SK-N-SH treated with all-trans-retinoic acid at 6 μM for 48 hours (cell line): Measurements from ENCODE around the gene KBTBD3.
A peak's percentile ranks its signal among the peaks of the same experiment; 100 is the strongest.

ENCODE experiments used
- ATAC-seq: fragments of 200-7000 bp; cut with Tn5 transposase; 3 replicates; pipeline ENCODE4 v1.9.1; 2020; ENCODE audit warnings: mild to moderate bottlenecking, moderate library complexity
- ARNTL ChIP-seq: fragments of 450-650 bp; formaldehyde crosslinking; IDR thresholded peaks from 2 replicates; pipeline ENCODE4 v1.5.0; 2020; ENCODE audit warnings: low read depth, mild to moderate bottlenecking, moderate library complexity, borderline replicate concordance
- BACH2 ChIP-seq: fragments of 250-450 bp; sonication (Bioruptor Pico); IDR thresholded peaks from 2 replicates; pipeline ENCODE4 v1.9.0; 2021; ENCODE audit warnings: mild to moderate bottlenecking, borderline replicate concordance
- CSDC2 ChIP-seq: fragments of 250-450 bp; sonication (Bioruptor Pico); IDR thresholded peaks from 2 replicates; pipeline ENCODE4 v1.5.0; 2020; ENCODE audit warnings: mild to moderate bottlenecking, moderate library complexity
- ESRRG ChIP-seq: fragments of 250-450 bp; sonication (Bioruptor Pico); IDR thresholded peaks from 2 replicates; pipeline ENCODE4 v1.6.1; 2021; ENCODE audit warnings: mild to moderate bottlenecking
- GLIS3 ChIP-seq: fragments of 250-450 bp; sonication (Bioruptor Pico); IDR thresholded peaks from 2 replicates; pipeline ENCODE4 v1.5.0; 2020; ENCODE audit warnings: mild to moderate bottlenecking, moderate library complexity
- ISL1 ChIP-seq: fragments of 250-450 bp; sonication (Bioruptor Pico); IDR thresholded peaks from 2 replicates; pipeline ENCODE4 v2.1.2; 2022; ENCODE audit warnings: mild to moderate bottlenecking, moderate library complexity
- OSR1 ChIP-seq: fragments of 250-450 bp; sonication (Bioruptor Pico); IDR thresholded peaks from 2 replicates; pipeline ENCODE4 v1.8.0; 2022; ENCODE audit warnings: moderate library complexity, mild to moderate bottlenecking, inconsistent platforms
- PPARA ChIP-seq: fragments of 250-450 bp; sonication (Bioruptor Pico); IDR thresholded peaks from 2 replicates; pipeline ENCODE4 v1.5.0; 2020; ENCODE audit warnings: mild to moderate bottlenecking, borderline replicate concordance
- RARB ChIP-seq: fragments of 250-450 bp; sonication (Bioruptor Pico); IDR thresholded peaks from 2 replicates; pipeline ENCODE4 v1.8.0; 2021; ENCODE audit warnings: mild to moderate bottlenecking, moderate library complexity
- SNAI2 ChIP-seq: fragments of 250-450 bp; sonication (Bioruptor Pico); IDR thresholded peaks from 2 replicates; pipeline ENCODE4 v1.5.0; 2020; ENCODE audit warnings: mild to moderate bottlenecking, moderate library complexity
- TOX ChIP-seq: fragments of 250-450 bp; sonication (Bioruptor Pico); IDR thresholded peaks from 2 replicates; pipeline ENCODE4 v1.8.0; 2021; ENCODE audit warnings: mild to moderate bottlenecking, moderate library complexity, borderline replicate concordance
- ZC3H10 ChIP-seq: fragments of 250-450 bp; sonication (Bioruptor Pico); IDR thresholded peaks from 2 replicates; pipeline ENCODE4 v1.5.1; 2021; ENCODE audit warnings: mild to moderate bottlenecking, moderate library complexity
- ZFP3 ChIP-seq: fragments of 250-450 bp; sonication (Bioruptor Pico); IDR thresholded peaks from 2 replicates; pipeline ENCODE4 v1.5.0; 2020; ENCODE audit warnings: mild to moderate bottlenecking, moderate library complexity
- ZFP30 ChIP-seq: fragments of 450-650 bp; formaldehyde crosslinking; IDR thresholded peaks from 2 replicates; pipeline ENCODE4 v1.5.0; 2022; ENCODE audit warnings: mild to moderate bottlenecking, moderate library complexity
- ZNF70 ChIP-seq: fragments of 450-650 bp; formaldehyde crosslinking; IDR thresholded peaks from 2 replicates; pipeline ENCODE4 v1.5.0; 2020; ENCODE audit warnings: mild to moderate bottlenecking, moderate library complexity
- ZNF8 ChIP-seq: fragments of 450-650 bp; formaldehyde crosslinking; IDR thresholded peaks from 2 replicates; pipeline ENCODE4 v1.5.0; 2020; ENCODE audit warnings: mild to moderate bottlenecking, moderate library complexity
- TF ChIP-seq, protein P1 (sequence below): fragments of 250-450 bp; sonication (Bioruptor Pico); IDR thresholded peaks from 2 replicates; pipeline ENCODE4 v1.5.0; 2020; ENCODE audit warnings: mild to moderate bottlenecking, moderate library complexity
- TF ChIP-seq, protein P2 (sequence below): fragments of 250-450 bp; sonication (Bioruptor Pico); IDR thresholded peaks from 2 replicates; pipeline ENCODE4 v1.5.1; 2021; ENCODE audit warnings: mild to moderate bottlenecking, moderate library complexity
- TF ChIP-seq, protein P3 (sequence below): fragments of 250-450 bp; sonication (Bioruptor Pico); IDR thresholded peaks from 2 replicates; pipeline ENCODE4 v1.8.0; 2020; ENCODE audit warnings: mild to moderate bottlenecking, moderate library complexity, borderline replicate concordance
- TF ChIP-seq, protein P4 (sequence below): fragments of 250-450 bp; sonication (Bioruptor Pico); IDR thresholded peaks from 2 replicates; pipeline ENCODE4 v1.5.1; 2020; ENCODE audit warnings: low read depth, mild to moderate bottlenecking, moderate library complexity

KBTBD3 gene

DNA sequence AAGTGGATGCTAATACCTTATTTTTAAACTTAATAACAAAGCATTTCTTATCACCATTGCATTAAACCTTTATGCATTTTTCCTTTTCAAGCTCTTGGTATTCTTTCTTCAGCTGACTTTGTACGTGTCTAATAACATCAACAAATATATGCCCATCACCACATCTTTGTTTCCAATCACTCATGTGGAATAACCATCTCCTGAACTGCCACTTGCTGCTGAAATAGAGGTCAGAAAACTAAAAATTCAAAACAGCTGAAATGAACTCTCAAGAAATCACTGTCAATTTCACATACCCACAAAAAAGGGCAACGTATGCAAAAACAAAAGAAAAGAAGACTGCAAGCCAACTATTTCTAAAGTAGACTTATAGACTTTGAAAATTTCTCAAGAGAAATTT is 62.5 kb downstream of the KBTBD3 start:
- TF ChIP-seq GLIS3 (CRISPR knock-in tag) (no peak), OSR1 (CRISPR knock-in tag) (no peak), SNAI2 (no peak), TOX (CRISPR knock-in tag) (no peak), ZNF70 (no peak), ESRRG (CRISPR knock-in tag) (no peak), BACH2 (CRISPR knock-in tag) (no peak)
- ATAC-seq = no peak

DNA sequence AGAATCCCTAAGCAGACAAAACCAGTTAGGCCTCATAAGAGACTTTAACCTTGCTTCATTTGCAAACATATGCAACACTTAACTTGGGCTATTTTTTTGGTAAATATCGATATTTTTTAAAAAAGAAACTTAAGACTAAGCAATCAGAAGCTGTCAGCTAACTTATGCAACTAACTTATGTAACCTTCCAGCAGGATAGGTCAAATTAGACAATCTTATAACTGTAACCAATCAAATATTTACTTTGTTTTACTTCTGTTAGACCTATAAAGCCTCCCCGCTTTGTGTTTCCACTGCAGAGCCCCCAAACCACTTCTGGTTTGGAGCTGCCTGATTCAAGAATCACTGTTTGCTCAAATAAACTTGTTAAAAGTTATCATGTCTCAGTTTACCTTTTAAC is 63.1 kb downstream of the KBTBD3 start:
- ATAC-seq = no peak
- no peak for TF ChIP-seq BACH2 (CRISPR knock-in tag)
- TF ChIP-seq, protein P1, sequence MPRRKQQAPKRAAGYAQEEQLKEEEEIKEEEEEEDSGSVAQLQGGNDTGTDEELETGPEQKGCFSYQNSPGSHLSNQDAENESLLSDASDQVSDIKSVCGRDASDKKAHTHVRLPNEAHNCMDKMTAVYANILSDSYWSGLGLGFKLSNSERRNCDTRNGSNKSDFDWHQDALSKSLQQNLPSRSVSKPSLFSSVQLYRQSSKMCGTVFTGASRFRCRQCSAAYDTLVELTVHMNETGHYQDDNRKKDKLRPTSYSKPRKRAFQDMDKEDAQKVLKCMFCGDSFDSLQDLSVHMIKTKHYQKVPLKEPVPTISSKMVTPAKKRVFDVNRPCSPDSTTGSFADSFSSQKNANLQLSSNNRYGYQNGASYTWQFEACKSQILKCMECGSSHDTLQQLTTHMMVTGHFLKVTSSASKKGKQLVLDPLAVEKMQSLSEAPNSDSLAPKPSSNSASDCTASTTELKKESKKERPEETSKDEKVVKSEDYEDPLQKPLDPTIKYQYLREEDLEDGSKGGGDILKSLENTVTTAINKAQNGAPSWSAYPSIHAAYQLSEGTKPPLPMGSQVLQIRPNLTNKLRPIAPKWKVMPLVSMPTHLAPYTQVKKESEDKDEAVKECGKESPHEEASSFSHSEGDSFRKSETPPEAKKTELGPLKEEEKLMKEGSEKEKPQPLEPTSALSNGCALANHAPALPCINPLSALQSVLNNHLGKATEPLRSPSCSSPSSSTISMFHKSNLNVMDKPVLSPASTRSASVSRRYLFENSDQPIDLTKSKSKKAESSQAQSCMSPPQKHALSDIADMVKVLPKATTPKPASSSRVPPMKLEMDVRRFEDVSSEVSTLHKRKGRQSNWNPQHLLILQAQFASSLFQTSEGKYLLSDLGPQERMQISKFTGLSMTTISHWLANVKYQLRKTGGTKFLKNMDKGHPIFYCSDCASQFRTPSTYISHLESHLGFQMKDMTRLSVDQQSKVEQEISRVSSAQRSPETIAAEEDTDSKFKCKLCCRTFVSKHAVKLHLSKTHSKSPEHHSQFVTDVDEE = no peak
- TF ChIP-seq CSDC2 (CRISPR knock-in tag) = no peak
- TF ChIP-seq ESRRG (CRISPR knock-in tag) = no peak
- TF ChIP-seq, protein P2, sequence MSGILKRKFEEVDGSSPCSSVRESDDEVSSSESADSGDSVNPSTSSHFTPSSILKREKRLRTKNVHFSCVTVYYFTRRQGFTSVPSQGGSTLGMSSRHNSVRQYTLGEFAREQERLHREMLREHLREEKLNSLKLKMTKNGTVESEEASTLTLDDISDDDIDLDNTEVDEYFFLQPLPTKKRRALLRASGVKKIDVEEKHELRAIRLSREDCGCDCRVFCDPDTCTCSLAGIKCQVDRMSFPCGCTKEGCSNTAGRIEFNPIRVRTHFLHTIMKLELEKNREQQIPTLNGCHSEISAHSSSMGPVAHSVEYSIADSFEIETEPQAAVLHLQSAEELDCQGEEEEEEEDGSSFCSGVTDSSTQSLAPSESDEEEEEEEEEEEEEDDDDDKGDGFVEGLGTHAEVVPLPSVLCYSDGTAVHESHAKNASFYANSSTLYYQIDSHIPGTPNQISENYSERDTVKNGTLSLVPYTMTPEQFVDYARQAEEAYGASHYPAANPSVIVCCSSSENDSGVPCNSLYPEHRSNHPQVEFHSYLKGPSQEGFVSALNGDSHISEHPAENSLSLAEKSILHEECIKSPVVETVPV (CRISPR knock-in tag) = no peak
- no peak for TF ChIP-seq RARB (CRISPR knock-in tag)
- TF ChIP-seq SNAI2 = no peak
- TF ChIP-seq PPARA (CRISPR knock-in tag) = no peak
- TF ChIP-seq ZNF8 (CRISPR knock-in tag) = no peak
- no peak for TF ChIP-seq ARNTL
- TF ChIP-seq OSR1 (CRISPR knock-in tag) = no peak
- TF ChIP-seq, protein P3, sequence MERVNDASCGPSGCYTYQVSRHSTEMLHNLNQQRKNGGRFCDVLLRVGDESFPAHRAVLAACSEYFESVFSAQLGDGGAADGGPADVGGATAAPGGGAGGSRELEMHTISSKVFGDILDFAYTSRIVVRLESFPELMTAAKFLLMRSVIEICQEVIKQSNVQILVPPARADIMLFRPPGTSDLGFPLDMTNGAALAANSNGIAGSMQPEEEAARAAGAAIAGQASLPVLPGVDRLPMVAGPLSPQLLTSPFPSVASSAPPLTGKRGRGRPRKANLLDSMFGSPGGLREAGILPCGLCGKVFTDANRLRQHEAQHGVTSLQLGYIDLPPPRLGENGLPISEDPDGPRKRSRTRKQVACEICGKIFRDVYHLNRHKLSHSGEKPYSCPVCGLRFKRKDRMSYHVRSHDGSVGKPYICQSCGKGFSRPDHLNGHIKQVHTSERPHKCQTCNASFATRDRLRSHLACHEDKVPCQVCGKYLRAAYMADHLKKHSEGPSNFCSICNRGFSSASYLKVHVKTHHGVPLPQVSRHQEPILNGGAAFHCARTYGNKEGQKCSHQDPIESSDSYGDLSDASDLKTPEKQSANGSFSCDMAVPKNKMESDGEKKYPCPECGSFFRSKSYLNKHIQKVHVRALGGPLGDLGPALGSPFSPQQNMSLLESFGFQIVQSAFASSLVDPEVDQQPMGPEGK (CRISPR knock-in tag) = no peak
- no peak for TF ChIP-seq ZFP30 (CRISPR knock-in tag)

DNA sequence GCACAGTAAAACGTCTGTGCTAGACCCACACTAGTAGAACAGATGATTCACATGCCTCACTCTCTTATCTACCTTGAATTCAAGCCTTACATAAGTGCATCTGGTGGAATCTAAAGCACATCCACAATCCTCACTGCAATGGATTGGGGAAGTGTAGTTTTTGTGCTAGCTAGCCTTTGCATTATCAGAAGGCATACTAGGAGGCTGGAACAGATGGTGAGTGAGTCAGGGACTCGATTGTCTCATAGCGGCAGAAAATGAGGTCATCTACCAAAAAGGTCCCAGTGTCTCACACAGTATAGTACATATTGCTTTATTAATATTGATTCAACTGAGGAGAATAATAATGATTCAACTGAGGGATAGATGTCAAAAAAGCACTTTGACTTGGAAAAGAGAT is 64.4 kb downstream of the KBTBD3 start:
- peak; percentile 97 for ATAC-seq
- TF ChIP-seq OSR1 (CRISPR knock-in tag) = no peak
- no peak for TF ChIP-seq SNAI2
- TF ChIP-seq ISL1 (CRISPR knock-in tag) = peak; percentile 64
- TF ChIP-seq ZNF8 (CRISPR knock-in tag) = no peak
- no peak for TF ChIP-seq ZC3H10 (CRISPR knock-in tag)
- TF ChIP-seq ZFP30 (CRISPR knock-in tag) = no peak
- TF ChIP-seq, protein P4, sequence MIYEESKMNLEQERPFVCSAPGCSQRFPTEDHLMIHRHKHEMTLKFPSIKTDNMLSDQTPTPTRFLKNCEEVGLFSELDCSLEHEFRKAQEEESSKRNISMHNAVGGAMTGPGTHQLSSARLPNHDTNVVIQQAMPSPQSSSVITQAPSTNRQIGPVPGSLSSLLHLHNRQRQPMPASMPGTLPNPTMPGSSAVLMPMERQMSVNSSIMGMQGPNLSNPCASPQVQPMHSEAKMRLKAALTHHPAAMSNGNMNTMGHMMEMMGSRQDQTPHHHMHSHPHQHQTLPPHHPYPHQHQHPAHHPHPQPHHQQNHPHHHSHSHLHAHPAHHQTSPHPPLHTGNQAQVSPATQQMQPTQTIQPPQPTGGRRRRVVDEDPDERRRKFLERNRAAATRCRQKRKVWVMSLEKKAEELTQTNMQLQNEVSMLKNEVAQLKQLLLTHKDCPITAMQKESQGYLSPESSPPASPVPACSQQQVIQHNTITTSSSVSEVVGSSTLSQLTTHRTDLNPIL (CRISPR knock-in tag) = peak; percentile 90
- TF ChIP-seq, protein P2 (CRISPR knock-in tag) = no peak
- 0 out of 2 replicates have a peak, but pooled peaks have one; percentile 32 for TF ChIP-seq ZFP3 (CRISPR knock-in tag)
- TF ChIP-seq, protein P1 = 0 out of 2 replicates have a peak, but pooled peaks have one; percentile 26
